VCaP (cell line): ENCODE results near the gene RETN.

Experiments
- H3K27ac ChIP-seq: fragments of 450-650 bp; 2 replicates; pipeline ENCODE4 v1.5.1; 2017
- CTCF ChIP-seq: fragments of 450-650 bp; conservative IDR thresholded peaks from 2 replicates; pipeline ENCODE4 v1.5.1; 2017; ENCODE audit warnings: mild to moderate bottlenecking, moderate library complexity

The RETN gene

GRCh38 chr19:7697721-7698287 lies 29.0 kb downstream of the RETN start:
- no peak for TF ChIP-seq CTCF
- H3K27ac ChIP-seq = no peak overlapping the region

GRCh38 chr19:7698583-7698982 lies 29.7 kb downstream of the RETN start:
- TF ChIP-seq CTCF = no peak

GRCh38 chr19:7699003-7699402 lies 30.2 kb downstream of the RETN start:
- no peak overlapping the region for H3K27ac ChIP-seq
- TF ChIP-seq CTCF = no peak

More at GRCh38 chr19:7698583-7698982, 29.7 kb downstream of the RETN start:
- H3K27ac ChIP-seq = no peak overlapping the region

GRCh38 chr19:7699417-7700401 lies 30.9 kb downstream of the RETN start:
- H3K27ac ChIP-seq = no peak overlapping the region
- TF ChIP-seq CTCF = no peak

GRCh38 chr19:7701049-7701653 lies 32.3 kb downstream of the RETN start:
- no peak for TF ChIP-seq CTCF
- no peak overlapping the region for H3K27ac ChIP-seq

GRCh38 chr19:7701654-7702457 lies 33.0 kb downstream of the RETN start, which contains the start of gene FCER2:
Gene FCER2, minus strand, starts transcription at chr19:7702131. Its CDS starts 2,371 bp downstream, at chr19:7699760.
- no peak for TF ChIP-seq CTCF
- H3K27ac ChIP-seq = no peak within 1 kb of the TSS
